HepG2 (cell line): ENCODE results near the gene AK2. TPM values are rescaled to one million over a fixed set of nuclear protein-coding genes. Genes with fewer than 3 reads are reported as not detected.

ENCODE experiments used
- BCL6 ChIP-seq: IDR thresholded peaks from 2 replicates; pipeline ENCODE4 v1.6.1; 2016; ENCODE audit warnings: missing genetic modification reagents, missing compliant biosample characterization
- BHLHE40 ChIP-seq: IDR thresholded peaks from 2 replicates; pipeline ENCODE4 v1.6.1; 2011; ENCODE audit warnings: low read length, improper control_type of control experiment
- CREM ChIP-seq, 2 experiments: sonication (generic) in 1 of 2; formaldehyde crosslinking in 1 of 2; IDR thresholded peaks; 2 replicates each; pipeline versions ENCODE4 v1.4.0 to v1.6.1; 2016 to 2020; ENCODE audit warnings: antibody characterized with exemption in 1 of 2, mild to moderate bottlenecking in 1 of 2, missing genetic modification reagents in 1 of 2
- DZIP1 ChIP-seq: sonication (generic); formaldehyde crosslinking; IDR thresholded peaks from 2 replicates; pipeline ENCODE4 v1.5.0; 2020; ENCODE audit warnings: mild to moderate bottlenecking, missing genetic modification reagents
- FIP1L1 ChIP-seq: fragments of 200-400 bp; formaldehyde crosslinking; IDR thresholded peaks from 2 replicates; pipeline ENCODE4 v1.6.1; 2018; ENCODE audit warnings: low read depth, mild to moderate bottlenecking, low read length, moderate library complexity, borderline replicate concordance; ENCODE audit not compliant: insufficient read depth
- FOSL2 ChIP-seq: sonication (generic); formaldehyde crosslinking; IDR thresholded peaks from 2 replicates; pipeline ENCODE4 v1.4.0; 2020; ENCODE audit warnings: missing genetic modification reagents
- KLF6 ChIP-seq: IDR thresholded peaks from 2 replicates; pipeline ENCODE4 v1.8.0; 2016; ENCODE audit warnings: missing biosample characterization, missing genetic modification reagents
- LCORL ChIP-seq, 2 experiments: fragments of 450-650 bp in 1 of 2; sonication (generic) in 1 of 2; formaldehyde crosslinking in 1 of 2; IDR thresholded peaks; 2 replicates each; pipeline versions ENCODE4 v1.5.0 to v1.6.1; 2017 to 2020; ENCODE audit warnings: antibody characterized with exemption in 1 of 2, missing genetic modification reagents in 1 of 2
- MAF1 ChIP-seq: sonication (generic); formaldehyde crosslinking; IDR thresholded peaks from 2 replicates; pipeline ENCODE4 v1.5.0; 2020; ENCODE audit warnings: missing genetic modification reagents, borderline replicate concordance
- NR2F6 ChIP-seq, 2 experiments: IDR thresholded peaks; 2 replicates each; pipeline ENCODE4 v1.6.1; 2016; ENCODE audit warnings: antibody characterized with exemption in 1 of 2, mild to moderate bottlenecking in 1 of 2
- SATB2 ChIP-seq: sonication (generic); formaldehyde crosslinking; IDR thresholded peaks from 2 replicates; pipeline ENCODE4 v1.5.0; 2020; ENCODE audit warnings: missing genetic modification reagents
- ZNF260 ChIP-seq: sonication (generic); formaldehyde crosslinking; IDR thresholded peaks from 2 replicates; pipeline ENCODE4 v1.4.0; 2020; ENCODE audit warnings: missing genetic modification reagents, low read depth, mild to moderate bottlenecking, borderline replicate concordance
- ZNF563 ChIP-seq: sonication (generic); formaldehyde crosslinking; IDR thresholded peaks from 2 replicates; pipeline ENCODE4 v1.8.0; 2022; ENCODE audit warnings: mild to moderate bottlenecking, moderate library complexity, missing genetic modification reagents
- ZNF572 ChIP-seq: sonication (generic); formaldehyde crosslinking; IDR thresholded peaks from 2 replicates; pipeline ENCODE4 v1.5.1; 2020; ENCODE audit warnings: mild to moderate bottlenecking, missing genetic modification reagents
- polyA plus RNA-seq, 8 experiments: library from polyadenylated mRNA; depleted of rRNA in 3 of 8; stranded (reverse) in 7 of 8; unstranded in 1 of 8; fragments of >200 nt; fragmentation: Illumina TruSeq in 4 of 8; extraction: Trizol in 4 of 8; gene quantifications; 2 replicates each; pipeline versions ENCODE4 v1.2.1 to v1.2.3, GENCODE V29; 2011 to 2016; ENCODE audit warnings: low read depth in 4 of 8, missing spikeins in 1 of 8, mixed read lengths in 1 of 8; ENCODE audit not compliant: insufficient read depth in 1 of 8
- total RNA-seq, 5 experiments: library from RNA; depleted of rRNA; stranded (reverse); fragments of >200 nt; fragmentation: Illumina TruSeq; extraction: Trizol; gene quantifications; 2 replicates each; pipeline ENCODE4 v1.2.3, GENCODE V29; 2016; ENCODE audit warnings: low read depth in 1 of 5

Gene AK2
- total and polyA plus RNA-seq, 2 of the 13 experiments (the other 11 are each of a cell fraction or from before 2014, with no cell fraction given): 170 to 188 TPM

DNA sequence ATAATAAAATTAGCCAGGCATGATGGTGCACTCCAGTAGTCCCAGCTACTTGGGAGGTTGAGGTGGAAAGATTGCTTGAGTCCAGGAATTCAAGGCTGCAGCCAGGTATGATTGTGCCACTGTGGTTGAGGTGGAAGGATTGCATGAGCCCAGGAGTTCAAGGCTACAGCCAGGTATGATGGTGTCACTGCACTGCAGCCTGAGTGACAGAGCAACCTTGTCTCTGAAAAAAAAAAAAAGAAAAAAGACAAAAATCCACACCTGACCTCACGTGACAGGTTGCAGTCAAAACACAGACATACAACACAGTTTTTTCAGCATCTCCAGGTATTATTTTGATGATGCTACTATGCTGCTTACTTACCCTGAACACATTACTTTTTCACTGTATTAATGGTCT is 4.3 kb upstream of the AK2 start (continued):
- TF ChIP-seq LCORL (IDR thresholded peaks at IDR 0.05) (no peak), LCORL (CRISPR knock-in tag; IDR thresholded peaks at IDR 0.05) (no peak), NR2F6 (IDR thresholded peaks at IDR 0.05) (no peak), NR2F6 (CRISPR knock-in tag; IDR thresholded peaks at IDR 0.05) (peak; percentile 10; the same call in 1 of the 2 replicates), FIP1L1 (no peak), BCL6 (CRISPR knock-in tag) (peak; percentile 29; the same call in 1 of the 2 replicates), MAF1 (CRISPR knock-in tag) (no peak), KLF6 (CRISPR knock-in tag) (no peak), ZNF572 (CRISPR knock-in tag) (no peak), FOSL2 (CRISPR knock-in tag) (0 out of 2 replicates have a peak, but pooled peaks have one; percentile 13), CREM (IDR thresholded peaks at IDR 0.05) (no peak), CREM (CRISPR knock-in tag; IDR thresholded peaks at IDR 0.05) (no peak), DZIP1 (CRISPR knock-in tag) (no peak), ZNF260 (CRISPR knock-in tag) (no peak), BHLHE40 (peak; percentile 70), SATB2 (CRISPR knock-in tag) (no peak), ZNF563 (CRISPR knock-in tag) (no peak)
